Left ventricle myocardium inferior (tissue), 1 donor: ENCODE results near the gene GPR39. TPM values are rescaled to one million over a fixed set of nuclear protein-coding genes. Genes with fewer than 3 reads are reported as not detected.

Source experiments
- DNase-seq: peaks from one replicate; pipeline ENCODE4 v3.0.0-alpha.2; 2020
- H3K27ac ChIP-seq: fragments of 200-600 bp; replicated peaks from 2 replicates; pipeline ENCODE4 v1.8.0; 2021
- H3K27me3 ChIP-seq: fragments of 200-600 bp; 2 replicates; pipeline ENCODE4 v1.8.0; 2021; ENCODE audit warnings: low read depth
- H3K36me3 ChIP-seq: fragments of 200-600 bp; 2 replicates; pipeline ENCODE4 v1.8.0; 2021
- H3K4me1 ChIP-seq: fragments of 200-600 bp; 2 replicates; pipeline ENCODE4 v1.8.0; 2021
- H3K4me3 ChIP-seq: fragments of 200-600 bp; 2 replicates; pipeline ENCODE4 v1.8.0; 2021; ENCODE audit warnings: mild to moderate bottlenecking, moderate library complexity
- H3K9me3 ChIP-seq: fragments of 200-600 bp; replicated peaks from 2 replicates; pipeline ENCODE4 v1.8.0; 2021
- intact Hi-C: fragments of 100-400 bp; cut with micrococcal nuclease; formaldehyde crosslinking; loops from one replicate; pipeline ENCODE4 v1.11.0; 2022
- total RNA-seq: library from RNA; stranded (reverse); fragmentation: NEBNext Ultra II Directional; extraction: Animal tissue kit (Norgen Biotek cat#: 25700); gene quantifications from one replicate; pipeline ENCODE4 v1.2.1, GENCODE V29; 2021
- TF ChIP-seq, protein P1 (sequence below): fragments of 200-600 bp; IDR thresholded peaks from 2 replicates; pipeline ENCODE4 v1.8.0; 2021; ENCODE audit warnings: antibody characterized with exemption, mild to moderate bottlenecking, borderline replicate concordance
- donor health status: DM: no; HTN: yes; CAD: no; lungs with severe emphysema.

GPR39 gene
- total RNA-seq, 1 donor from 2014 or later = not detected

DNA sequence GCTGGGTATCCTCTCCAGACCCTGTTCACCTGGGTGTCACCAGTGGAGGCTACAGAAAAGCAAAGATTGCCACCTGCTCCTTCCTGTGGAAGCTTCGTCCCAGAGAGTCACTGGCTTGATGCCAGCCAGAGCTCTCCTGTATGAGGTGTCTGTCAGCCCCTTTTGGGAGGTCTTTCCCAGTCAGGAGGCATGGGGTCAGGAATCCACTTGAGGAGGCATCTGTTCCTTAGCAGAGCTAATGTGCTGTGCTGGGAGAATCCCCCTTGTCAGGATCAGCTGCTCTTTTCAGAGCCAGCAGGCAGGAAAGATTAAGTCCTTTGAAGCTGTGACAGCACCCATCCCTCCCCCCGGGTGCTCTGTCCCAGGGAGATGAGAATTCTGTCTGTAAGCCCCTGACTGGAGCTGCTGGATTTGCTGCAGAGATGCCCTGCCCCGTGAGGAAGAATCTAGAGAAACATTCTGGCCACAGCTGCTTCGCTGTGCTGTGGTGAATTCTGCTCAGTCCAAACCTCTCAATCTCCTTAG lies 121.8 kb downstream of the GPR39 start:
- Histone ChIP-seq H3K9me3 (peaks cover 53% of the 10 kb centered on the region), H3K36me3 (no peaks in the 10 kb centered on the region), H3K27ac (no peak overlapping the region), H3K4me3 (no peak overlapping the region), H3K27me3 (peaks cover 34% of the 10 kb centered on the region), H3K4me1 (no peaks in the 10 kb centered on the region)
- intact Hi-C loops = no loop called here
- TF ChIP-seq, protein P1, sequence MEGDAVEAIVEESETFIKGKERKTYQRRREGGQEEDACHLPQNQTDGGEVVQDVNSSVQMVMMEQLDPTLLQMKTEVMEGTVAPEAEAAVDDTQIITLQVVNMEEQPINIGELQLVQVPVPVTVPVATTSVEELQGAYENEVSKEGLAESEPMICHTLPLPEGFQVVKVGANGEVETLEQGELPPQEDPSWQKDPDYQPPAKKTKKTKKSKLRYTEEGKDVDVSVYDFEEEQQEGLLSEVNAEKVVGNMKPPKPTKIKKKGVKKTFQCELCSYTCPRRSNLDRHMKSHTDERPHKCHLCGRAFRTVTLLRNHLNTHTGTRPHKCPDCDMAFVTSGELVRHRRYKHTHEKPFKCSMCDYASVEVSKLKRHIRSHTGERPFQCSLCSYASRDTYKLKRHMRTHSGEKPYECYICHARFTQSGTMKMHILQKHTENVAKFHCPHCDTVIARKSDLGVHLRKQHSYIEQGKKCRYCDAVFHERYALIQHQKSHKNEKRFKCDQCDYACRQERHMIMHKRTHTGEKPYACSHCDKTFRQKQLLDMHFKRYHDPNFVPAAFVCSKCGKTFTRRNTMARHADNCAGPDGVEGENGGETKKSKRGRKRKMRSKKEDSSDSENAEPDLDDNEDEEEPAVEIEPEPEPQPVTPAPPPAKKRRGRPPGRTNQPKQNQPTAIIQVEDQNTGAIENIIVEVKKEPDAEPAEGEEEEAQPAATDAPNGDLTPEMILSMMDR = no peak
- DNase-seq = no peak

DNA sequence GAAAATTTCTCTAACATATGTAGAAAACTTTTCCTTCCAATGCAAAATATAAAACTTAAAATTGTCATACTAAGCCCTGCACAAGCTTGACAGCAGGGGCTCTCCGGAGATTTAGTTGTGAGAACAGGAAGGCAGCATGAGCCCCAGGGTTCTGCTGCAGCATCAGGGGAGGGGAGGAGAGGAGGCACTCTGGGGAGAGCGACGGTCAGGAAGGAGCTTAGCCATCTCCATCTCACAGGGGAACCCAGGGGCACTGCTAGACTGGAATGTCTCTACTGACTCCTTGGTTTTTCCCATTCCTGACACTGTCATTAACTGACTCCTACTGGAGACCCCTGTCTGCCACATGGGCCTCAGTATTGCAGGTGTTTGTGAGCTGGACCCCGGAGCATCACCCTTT lies 123.6 kb downstream of the GPR39 start:
- Histone ChIP-seq H3K9me3 (peaks cover 59% of the 10 kb centered on the region), H3K4me1 (no peaks in the 10 kb centered on the region), H3K27me3 (peaks cover 34% of the 10 kb centered on the region), H3K4me3 (no peak overlapping the region), H3K36me3 (no peaks in the 10 kb centered on the region), H3K27ac (no peak overlapping the region)
- TF ChIP-seq, protein P1 = no peak
- intact Hi-C loops = no loop called here
- DNase-seq = no peak

DNA sequence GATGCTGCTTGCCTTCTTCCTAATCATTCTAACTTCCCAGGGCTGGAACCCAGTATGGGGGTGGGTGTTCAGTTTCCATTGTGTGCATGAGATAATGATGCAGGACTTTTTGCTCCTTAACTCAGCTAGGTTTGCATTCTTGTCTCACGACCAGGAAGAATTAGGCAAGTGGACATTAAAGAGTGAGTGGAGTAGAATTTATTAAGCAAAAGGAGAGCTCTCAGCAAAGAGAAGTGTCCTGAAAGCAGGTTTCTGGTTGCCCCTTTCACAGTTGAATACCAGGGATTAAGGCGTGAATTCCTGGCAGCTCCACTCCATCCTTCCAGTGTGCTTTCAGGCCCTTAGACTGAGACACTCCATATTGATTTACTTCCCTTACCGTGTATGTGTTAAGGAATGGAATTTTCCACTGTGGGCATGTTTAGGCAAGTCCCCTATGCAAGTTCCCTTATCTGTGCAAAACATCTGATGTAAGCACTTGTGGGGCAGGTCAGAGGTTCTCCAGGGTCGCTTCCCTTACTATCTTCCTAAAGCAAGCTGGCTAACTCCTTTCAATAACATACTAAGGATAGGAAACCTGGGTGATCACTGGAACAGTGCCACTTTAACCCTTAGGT lies 126.5 kb downstream of the GPR39 start:
- intact Hi-C loops = no loop called here
- no peak overlapping the region for H3K4me3 ChIP-seq
- TF ChIP-seq, protein P1 = no peak

DNA sequence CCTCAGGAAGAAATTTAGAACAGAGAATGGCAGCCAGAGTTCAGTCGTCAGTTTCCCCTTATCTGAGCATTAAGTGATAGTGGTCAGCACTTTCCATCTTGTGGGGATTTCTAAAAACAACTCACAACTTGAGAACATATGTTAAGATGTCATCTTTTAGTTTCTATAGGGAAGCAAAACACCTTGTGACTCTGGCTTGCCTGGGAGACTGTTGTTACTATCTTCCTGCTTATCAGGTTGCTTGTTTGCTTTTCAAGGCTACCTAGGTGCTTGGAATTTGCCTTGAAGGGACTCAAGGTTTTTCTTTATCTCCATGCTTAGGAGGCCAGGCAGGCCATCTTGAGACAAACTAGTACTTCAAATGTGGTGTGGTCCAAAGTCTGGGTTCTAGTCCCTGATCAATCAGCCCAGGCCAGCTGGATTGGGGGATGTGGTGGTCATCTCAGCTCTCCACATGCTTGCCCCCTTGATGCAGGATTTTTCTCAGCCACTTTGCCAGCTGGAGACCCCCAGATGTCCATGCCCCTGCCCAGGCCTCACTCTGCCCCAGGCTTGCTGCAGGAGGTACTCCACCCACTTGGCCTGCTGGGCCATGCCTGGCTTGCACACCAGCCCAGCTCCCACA lies 127.5 kb downstream of the GPR39 start:
- TF ChIP-seq, protein P1 = no peak
- intact Hi-C loops = no loop called here
- Histone ChIP-seq H3K9me3 (peaks cover 40% of the 10 kb centered on the region), H3K4me3 (no peak overlapping the region), H3K27me3 (peaks cover 26% of the 10 kb centered on the region), H3K36me3 (no peaks in the 10 kb centered on the region), H3K4me1 (no peaks in the 10 kb centered on the region), H3K27ac (no peak overlapping the region)
- DNase-seq = no peak

More for the DNA sequence above, 126.5 kb downstream of the GPR39 start:
- Histone ChIP-seq H3K4me1 (no peaks in the 10 kb centered on the region), H3K36me3 (no peaks in the 10 kb centered on the region), H3K9me3 (peaks cover 40% of the 10 kb centered on the region), H3K27me3 (peaks cover 26% of the 10 kb centered on the region), H3K27ac (no peak overlapping the region)
- no peak for DNase-seq

DNA sequence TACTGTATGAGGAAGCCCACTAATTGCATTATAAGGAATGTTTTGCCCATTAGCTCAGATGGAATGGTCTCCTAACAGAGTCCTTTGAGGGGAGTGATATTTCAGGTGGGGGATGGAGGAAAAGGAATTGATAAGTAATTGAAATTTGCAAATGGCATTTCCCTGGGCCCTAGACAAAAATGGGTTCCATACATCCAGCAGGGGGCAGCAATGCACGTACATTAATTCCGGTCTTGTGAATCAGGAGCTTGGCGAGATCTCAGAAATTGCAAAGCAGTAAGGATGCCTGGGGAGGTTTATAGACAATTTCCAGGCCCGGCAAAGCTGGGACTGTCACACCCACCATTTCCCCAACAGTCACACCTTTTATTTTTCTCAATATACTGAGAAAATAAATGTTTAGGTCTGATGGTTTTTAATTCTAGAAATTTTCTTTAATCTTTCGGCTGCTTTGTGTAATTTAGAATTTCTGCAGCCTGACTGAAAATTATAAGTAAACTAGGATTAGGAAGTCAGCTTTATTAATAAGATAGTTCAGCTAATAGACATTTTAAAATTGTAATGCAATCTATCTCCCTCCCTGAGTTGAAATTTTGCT lies 130.6 kb downstream of the GPR39 start:
- no peak overlapping the region for H3K27ac ChIP-seq
- no peaks in the 10 kb centered on the region for H3K36me3 ChIP-seq
- H3K4me3 ChIP-seq = no peak overlapping the region
- H3K4me1 ChIP-seq = no peaks in the 10 kb centered on the region
- intact Hi-C loops = no loop called here
- TF ChIP-seq, protein P1 = peak; percentile 72
- peaks cover 32% of the 10 kb centered on the region for H3K9me3 ChIP-seq
- peaks cover 20% of the 10 kb centered on the region for H3K27me3 ChIP-seq
- peak; percentile 31 for DNase-seq
